Right hindlimb (tissue), 1 donor: Measurements from ENCODE around the gene PIKFYVE.
"Not testable (repeated sequence)": the region's sequence is repeated elsewhere in the genome, so short reads cannot be mapped to it uniquely, and the experiment has no call there.

Experiments used
- DNase-seq: peaks from one replicate; pipeline ENCODE4 v3.0.0-alpha.2; 2018

PIKFYVE gene

GRCh38 chr2:208265801-208266552, at the start of gene PIKFYVE:
Gene PIKFYVE (plus strand): TSS chr2:208266255. CDS start chr2:208271520, 5,265 bp downstream.
- DNase-seq, result peak; percentile 98

- DNase-seq, result not testable (repeated sequence)
These were observed 44.2 kb upstream of the PIKFYVE start for GRCh38 chr2:208221873-208222272.

GRCh38 chr2:208222351-208222750, 43.7 kb upstream of the PIKFYVE start:
- DNase-seq, result no peak

GRCh38 chr2:208224802-208225201, 41.3 kb upstream of the PIKFYVE start:
- no peak for DNase-seq

- no peak for DNase-seq
These were observed 38.3 kb upstream of the PIKFYVE start for GRCh38 chr2:208227581-208228232.

- DNase-seq, result no peak
These were observed 37.6 kb upstream of the PIKFYVE start for GRCh38 chr2:208228476-208228875.

- DNase-seq, result no peak
These were observed 31.3 kb upstream of the PIKFYVE start for GRCh38 chr2:208234786-208235185.

- no peak for DNase-seq
These were observed 30.2 kb upstream of the PIKFYVE start for GRCh38 chr2:208235860-208236259.

- no peak for DNase-seq
These were observed 26.1 kb upstream of the PIKFYVE start for GRCh38 chr2:208239770-208240493.

- DNase-seq, result no peak
These were observed 25.3 kb upstream of the PIKFYVE start for GRCh38 chr2:208240619-208241209.

- no peak for DNase-seq
These were observed 21.6 kb upstream of the PIKFYVE start for GRCh38 chr2:208244422-208244821.

- DNase-seq, result no peak
These were observed 20.3 kb upstream of the PIKFYVE start for GRCh38 chr2:208245746-208246145.

GRCh38 chr2:208248601-208249000, 17.5 kb upstream of the PIKFYVE start:
- no peak for DNase-seq

- no peak for DNase-seq
These were observed 16.8 kb upstream of the PIKFYVE start for GRCh38 chr2:208249296-208249695.

- no peak for DNase-seq
These were observed 15.7 kb upstream of the PIKFYVE start for GRCh38 chr2:208250388-208250787.

- DNase-seq, result no peak
These were observed 15.0 kb upstream of the PIKFYVE start for GRCh38 chr2:208251098-208251497.

- DNase-seq, result no peak
These were observed 13.2 kb upstream of the PIKFYVE start for GRCh38 chr2:208252716-208253492.

- DNase-seq, result no peak
These were observed 12.4 kb upstream of the PIKFYVE start for GRCh38 chr2:208253600-208254117.

- peak; percentile 89 for DNase-seq
These were observed 11.8 kb upstream of the PIKFYVE start for GRCh38 chr2:208254118-208254870.

- DNase-seq, result peak; percentile 98
These were observed 11.0 kb upstream of the PIKFYVE start, which contains the start of gene IDH1 for GRCh38 chr2:208254871-208255556. Gene IDH1 (minus strand): TSS chr2:208255071. CDS start chr2:208251551, 3,520 bp downstream.
